Mesenchymal stem cell (in vitro differentiated cells and primary cell): ENCODE data around the gene ATG7.

Experiments used
- DNase-seq: peaks from one replicate; pipeline ENCODE4 v3.0.0-alpha.2; 2013
- H2AFZ ChIP-seq: one replicate; pipeline ENCODE4 v1.6.1; 2013; ENCODE audit warnings: low read depth, mild to moderate bottlenecking, control low read depth, inconsistent platforms, low read length, moderate library complexity
- H2AK5ac ChIP-seq: 2 replicates; pipeline ENCODE4 v1.6.1; 2013; ENCODE audit warnings: low read length, moderate library complexity, mild to moderate bottlenecking, inconsistent platforms; ENCODE audit not compliant: severe bottlenecking
- H2BK120ac ChIP-seq: one replicate; pipeline ENCODE4 v1.6.1; 2013; ENCODE audit warnings: low read depth, mild to moderate bottlenecking, inconsistent platforms, low read length, moderate library complexity
- H2BK12ac ChIP-seq, 2 experiments: one replicate each; pipeline ENCODE4 v1.6.1; 2013; ENCODE audit warnings: inconsistent platforms in 2 of 2, low read length in 2 of 2, mild to moderate bottlenecking in 2 of 2, moderate library complexity in 2 of 2, control low read depth in 1 of 2
- H2BK15ac ChIP-seq: one replicate; pipeline ENCODE4 v1.6.1; 2013; ENCODE audit warnings: mild to moderate bottlenecking, low read depth, inconsistent platforms; ENCODE audit not compliant: poor library complexity, severe bottlenecking
- H2BK5ac ChIP-seq: 2 replicates; pipeline ENCODE4 v1.6.1; 2013; ENCODE audit warnings: low read depth, mild to moderate bottlenecking, low read length, control low read depth, inconsistent platforms; ENCODE audit not compliant: poor library complexity, severe bottlenecking
- H3K14ac ChIP-seq, 2 experiments: one replicate each; pipeline ENCODE4 v1.6.1; 2013; ENCODE audit warnings: inconsistent platforms in 2 of 2, low read length in 2 of 2, control low read depth in 1 of 2, mild to moderate bottlenecking in 1 of 2, moderate library complexity in 1 of 2
- H3K18ac ChIP-seq, 2 experiments: one replicate each; pipeline ENCODE4 v1.6.1; 2013; ENCODE audit warnings: inconsistent platforms in 2 of 2, low read length in 2 of 2, control low read depth in 1 of 2, low read depth in 1 of 2, mild to moderate bottlenecking in 1 of 2
- H3K23ac ChIP-seq, 2 experiments: one replicate each; pipeline ENCODE4 v1.6.1; 2013; ENCODE audit warnings: inconsistent platforms in 2 of 2, low read length in 2 of 2, mild to moderate bottlenecking in 2 of 2, moderate library complexity in 2 of 2, control low read depth in 1 of 2
- H3K27ac ChIP-seq: 2 replicates; pipeline ENCODE4 v1.5.1; 2013; ENCODE audit warnings: mild to moderate bottlenecking, moderate library complexity, low read length, control low read depth, inconsistent platforms; ENCODE audit not compliant: poor library complexity, severe bottlenecking
- H3K27me3 ChIP-seq, 2 experiments: 2 replicates each; pipeline versions ENCODE4 v1.6.1 to v1.7.0; 2013; ENCODE audit warnings: low read length in 2 of 2, mild to moderate bottlenecking in 2 of 2, moderate library complexity in 2 of 2, control low read depth in 1 of 2, inconsistent platforms in 1 of 2; ENCODE audit not compliant: control insufficient read depth in 1 of 2, insufficient read depth in 1 of 2
- H3K36me3 ChIP-seq, 2 experiments: 2 replicates each; pipeline versions ENCODE4 v1.6.1 to v1.7.0; 2013; ENCODE audit warnings: low read length in 2 of 2, control low read depth in 1 of 2, inconsistent platforms in 1 of 2, low read depth in 1 of 2, mild to moderate bottlenecking in 1 of 2; ENCODE audit not compliant: insufficient read depth in 2 of 2, control insufficient read depth in 1 of 2
- H3K4ac ChIP-seq, 2 experiments: one replicate each; pipeline ENCODE4 v1.6.1; 2013; ENCODE audit warnings: inconsistent platforms in 2 of 2, low read length in 2 of 2, mild to moderate bottlenecking in 2 of 2, moderate library complexity in 2 of 2, control low read depth in 1 of 2, low read depth in 1 of 2
- H3K4me1 ChIP-seq: 2 replicates; pipeline ENCODE4 v1.6.1; 2013; ENCODE audit warnings: low read depth, low read length, control low read depth; ENCODE audit not compliant: control insufficient read depth, insufficient read depth
- H3K4me2 ChIP-seq: 2 replicates; pipeline ENCODE4 v1.6.1; 2013; ENCODE audit warnings: low read length, mild to moderate bottlenecking, inconsistent platforms; ENCODE audit not compliant: poor library complexity, severe bottlenecking
- H3K4me3 ChIP-seq, 2 experiments: 2 replicates each; pipeline versions ENCODE4 v1.5.1 to v1.7.0; 2013; ENCODE audit warnings: low read length in 2 of 2, mild to moderate bottlenecking in 2 of 2, control low read depth in 1 of 2, low read depth in 1 of 2; ENCODE audit not compliant: insufficient read depth in 1 of 2
- H3K79me1 ChIP-seq: replicated peaks from 2 replicates; pipeline ENCODE4 v1.6.1; 2013; ENCODE audit warnings: mild to moderate bottlenecking, control low read depth, low read length, inconsistent platforms; ENCODE audit not compliant: poor library complexity, severe bottlenecking
- H3K9ac ChIP-seq: 2 replicates; pipeline ENCODE4 v1.7.0; 2013; ENCODE audit warnings: mild to moderate bottlenecking, low read length, moderate library complexity
- H3K9me3 ChIP-seq: 2 replicates; pipeline ENCODE4 v1.7.0; 2013; ENCODE audit warnings: mild to moderate bottlenecking, low read length; ENCODE audit not compliant: control insufficient read depth
- H4K8ac ChIP-seq: one replicate; pipeline ENCODE4 v1.6.1; 2013; ENCODE audit warnings: inconsistent platforms, mild to moderate bottlenecking, low read length, moderate library complexity
- H4K91ac ChIP-seq: one replicate; pipeline ENCODE4 v1.6.1; 2013; ENCODE audit warnings: mild to moderate bottlenecking, low read length, inconsistent platforms
- WGBS: methylation state at CpG from one replicate; pipeline ENCODE4 v1.1.7; 2013; ENCODE audit warnings: mixed read lengths; 5-methylcytosine and 5-hydroxymethylcytosine counted together

Gene ATG7

DNA sequence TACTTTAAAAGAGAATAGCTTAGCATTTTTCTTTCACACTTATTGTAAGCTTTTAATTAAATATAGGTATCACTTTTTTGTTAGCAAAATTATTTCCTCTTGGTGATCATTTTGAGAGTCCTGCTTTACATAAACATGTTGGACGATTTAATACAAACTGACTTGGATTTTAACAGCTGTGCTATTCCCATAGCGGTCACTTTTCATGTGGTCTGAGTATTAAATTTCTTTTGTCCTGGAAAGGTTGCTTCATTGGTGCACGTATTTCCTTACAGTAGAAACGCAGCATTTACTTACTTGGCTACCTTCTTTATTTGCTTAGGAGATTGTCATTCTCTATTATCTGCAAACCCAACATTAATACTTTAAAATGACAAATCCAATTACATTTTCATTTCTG, 109.4 kb downstream of the ATG7 start:
- H3K79me1 ChIP-seq: peaks cover 10% of the 10 kb centered on the region
- H3K27ac ChIP-seq: no peak overlapping the region

DNA sequence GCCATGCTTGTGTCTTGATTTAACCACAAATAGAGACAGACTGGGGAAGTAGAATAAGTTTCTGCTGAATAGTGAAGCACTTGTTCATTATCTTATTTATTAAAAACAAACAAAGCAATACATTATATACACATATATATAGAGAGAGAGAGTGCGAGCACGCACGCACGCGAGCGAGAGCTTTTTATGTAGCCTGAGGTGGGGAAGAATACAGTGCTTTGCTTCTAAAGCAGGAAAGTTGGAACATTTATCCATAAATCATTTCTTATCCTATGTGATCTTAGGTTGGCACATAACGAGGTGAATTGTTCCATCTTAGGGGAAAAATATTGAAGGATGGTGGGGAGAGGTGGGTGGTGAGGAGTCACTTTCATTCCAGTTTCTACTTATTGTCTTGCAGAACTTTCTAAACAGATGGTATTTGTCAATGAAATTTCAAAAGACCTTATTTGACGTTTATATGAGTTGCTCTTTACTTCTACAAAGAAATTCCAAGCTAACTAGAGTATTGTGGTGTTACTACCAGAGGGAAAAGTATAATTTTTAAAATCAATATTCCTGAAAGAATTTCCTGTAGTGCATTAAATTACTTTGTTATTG, 110.0 kb downstream of the ATG7 start:
- no peak for DNase-seq
- Histone ChIP-seq H3K9ac (no peak overlapping the region), H2BK12ac (no peak overlapping the region), H4K91ac (no peak overlapping the region), H3K4ac (no peak overlapping the region), H2AK5ac (no peak overlapping the region), H3K27me3 (no peaks in the 10 kb centered on the region), H3K4me1 (peaks cover 2% of the 10 kb centered on the region), H3K18ac (no peak overlapping the region), H3K79me1 (peaks cover 11% of the 10 kb centered on the region), H3K4me3 (no peak overlapping the region), H2BK120ac (no peak overlapping the region), H3K9me3 (no peaks in the 10 kb centered on the region), H3K36me3 (peaks cover 0 to 14% of the 10 kb centered on the region in 2 experiments), H2BK15ac (no peak overlapping the region), H3K23ac (no peak overlapping the region), H4K8ac (no peak overlapping the region), H3K4me2 (no peak overlapping the region), H3K14ac (no peak overlapping the region), H2AFZ (no peak overlapping the region), H2BK5ac (no peak overlapping the region), H3K27ac (no peak overlapping the region)
- WGBS: 100% methylated on average over 1 of the region's 8 CpGs

More for the DNA sequence above, 109.4 kb downstream of the ATG7 start:
- H3K36me3 ChIP-seq: peaks cover 0 to 14% of the 10 kb centered on the region in 2 experiments
- no peak overlapping the region for H2BK15ac ChIP-seq
- no peak overlapping the region for H3K4me3 ChIP-seq
- no peak overlapping the region for H4K91ac ChIP-seq
- H3K14ac ChIP-seq: no peak overlapping the region
- H3K4me2 ChIP-seq: no peak overlapping the region
- no peak overlapping the region for H4K8ac ChIP-seq
- H2AK5ac ChIP-seq: no peak overlapping the region
- H3K27me3 ChIP-seq: no peaks in the 10 kb centered on the region
- H3K4ac ChIP-seq: no peak overlapping the region
- no peak overlapping the region for H3K18ac ChIP-seq
- no peak overlapping the region for H3K23ac ChIP-seq
- DNase-seq: no peak
- H3K4me1 ChIP-seq: peaks cover 2% of the 10 kb centered on the region
- no peak overlapping the region for H3K9ac ChIP-seq
- WGBS: 100% methylated on average over 2 of the region's 4 CpGs
- H2BK5ac ChIP-seq: no peak overlapping the region
- no peaks in the 10 kb centered on the region for H3K9me3 ChIP-seq
- H2AFZ ChIP-seq: no peak overlapping the region
- H2BK120ac ChIP-seq: no peak overlapping the region
- no peak overlapping the region for H2BK12ac ChIP-seq

DNA sequence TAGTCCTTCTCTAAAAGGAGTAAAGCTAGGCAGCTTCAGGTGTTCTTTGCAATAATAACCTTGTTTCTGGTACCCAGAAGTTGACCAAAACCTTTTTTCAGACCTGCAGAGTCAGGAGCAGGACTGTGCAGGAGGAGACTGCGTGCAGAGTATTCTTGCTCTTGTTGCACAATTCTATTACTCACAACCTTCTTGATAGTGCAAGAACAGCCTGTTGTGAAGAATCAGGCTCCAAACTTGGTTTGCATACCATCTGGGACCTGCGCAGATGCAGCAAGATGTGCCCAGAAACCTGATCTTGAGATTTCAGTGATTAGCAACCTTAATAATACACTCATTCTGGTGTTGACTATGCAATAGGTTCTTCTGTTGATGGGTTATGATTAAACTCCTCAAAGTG, 111.9 kb downstream of the ATG7 start:
- H2BK15ac ChIP-seq: no peak overlapping the region
- no peak overlapping the region for H2BK12ac ChIP-seq
- no peak overlapping the region for H2AFZ ChIP-seq
- H3K4me2 ChIP-seq: no peak overlapping the region
- no peaks in the 10 kb centered on the region for H3K9me3 ChIP-seq
- no peak overlapping the region for H2BK120ac ChIP-seq
- no peak overlapping the region for H2BK5ac ChIP-seq
- no peak overlapping the region for H3K27ac ChIP-seq
- H4K8ac ChIP-seq: no peak overlapping the region
- DNase-seq: no peak
- no peak overlapping the region for H3K23ac ChIP-seq
- peaks cover 2% of the 10 kb centered on the region for H3K4me1 ChIP-seq
- peaks cover 12% of the 10 kb centered on the region for H3K79me1 ChIP-seq
- no peak overlapping the region for H3K4ac ChIP-seq
- no peak overlapping the region for H4K91ac ChIP-seq
- H3K18ac ChIP-seq: no peak overlapping the region
- H2AK5ac ChIP-seq: no peak overlapping the region
- WGBS: 100% methylated on average over 2 of the region's 2 CpGs
- no peak overlapping the region for H3K4me3 ChIP-seq
- H3K27me3 ChIP-seq: no peaks in the 10 kb centered on the region
- no peak overlapping the region for H3K14ac ChIP-seq
- H3K36me3 ChIP-seq: peaks cover 2 to 14% of the 10 kb centered on the region in 2 experiments
- H3K9ac ChIP-seq: no peak overlapping the region

DNA sequence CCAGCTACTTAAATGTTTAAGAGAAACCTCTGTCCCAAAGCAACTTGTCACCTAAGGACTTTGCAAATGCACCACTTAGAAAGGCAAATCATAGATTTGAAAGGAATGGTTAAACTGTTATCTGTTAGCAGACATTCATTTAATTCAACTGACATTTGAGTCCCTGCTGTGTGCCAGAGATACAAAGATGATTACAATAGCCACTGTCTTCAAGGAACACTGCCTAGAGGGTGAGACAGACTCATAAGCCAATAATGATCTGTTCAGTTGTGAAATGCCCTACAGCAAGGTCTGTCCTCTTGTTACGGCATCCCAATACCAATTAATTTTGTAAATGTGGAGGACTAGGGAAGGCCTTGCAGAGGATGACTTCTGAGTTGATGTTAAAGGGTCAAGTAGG, 113.1 kb downstream of the ATG7 start:
- Histone ChIP-seq H3K4me2 (no peak overlapping the region), H2AK5ac (no peak overlapping the region), H3K4me3 (no peak overlapping the region), H3K18ac (no peak overlapping the region), H3K27me3 (no peaks in the 10 kb centered on the region), H3K4ac (no peak overlapping the region), H2BK12ac (no peak overlapping the region), H3K9ac (peak overlapping the region; percentile 51), H3K36me3 (peaks cover 2 to 13% of the 10 kb centered on the region in 2 experiments), H4K8ac (no peak overlapping the region), H2BK120ac (no peak overlapping the region), H3K79me1 (peaks cover 12% of the 10 kb centered on the region), H3K4me1 (peaks cover 2% of the 10 kb centered on the region), H3K14ac (no peak overlapping the region), H3K27ac (peak overlapping the region; percentile 44), H2AFZ (no peak overlapping the region), H2BK15ac (no peak overlapping the region), H4K91ac (no peak overlapping the region), H3K23ac (no peak overlapping the region), H2BK5ac (no peak overlapping the region), H3K9me3 (no peaks in the 10 kb centered on the region)
- no peak for DNase-seq
- WGBS: 100% methylated on average over 1 of the region's 1 CpG
